Activated naive CD8-positive, alpha-beta T cell treated with anti-CD3 and anti-CD28 coated beads, Interleukin-2, amount 50 U/mL, for 24 hours (primary cell): ENCODE data around the gene ALS2CL.
A peak's percentile ranks its signal among the peaks of the same experiment; 100 is the strongest.
"Not testable (repeated sequence)": the region's sequence is repeated elsewhere in the genome, so short reads cannot be mapped to it uniquely, and the experiment has no call there.

Experiments
- ATAC-seq: fragments of 150-1000 bp; cut with Tn5 transposase; one replicate; pipeline ENCODE4 v1.10.0; 2021
- DNase-seq: peaks from one replicate; pipeline ENCODE4 v3.0.0; 2021
- H3K27ac Mint-ChIP-seq: one replicate; pipeline ENCODE4 v1.8.0; 2021; ENCODE audit warnings: mild to moderate bottlenecking, mixed read lengths
- H3K27me3 Mint-ChIP-seq: one replicate; pipeline ENCODE4 v1.8.0; 2021; ENCODE audit warnings: mixed read lengths
- H3K36me3 Mint-ChIP-seq: one replicate; pipeline ENCODE4 v1.8.0; 2021; ENCODE audit warnings: low read depth, mixed read lengths
- H3K4me1 Mint-ChIP-seq: one replicate; pipeline ENCODE4 v1.8.0; 2021; ENCODE audit warnings: mixed read lengths
- H3K4me3 Mint-ChIP-seq: one replicate; pipeline ENCODE4 v1.8.0; 2021; ENCODE audit warnings: mild to moderate bottlenecking, moderate library complexity, mixed read lengths
- H3K9me3 Mint-ChIP-seq: one replicate; pipeline ENCODE4 v1.8.0; 2021; ENCODE audit warnings: mixed read lengths

The ALS2CL gene

DNA sequence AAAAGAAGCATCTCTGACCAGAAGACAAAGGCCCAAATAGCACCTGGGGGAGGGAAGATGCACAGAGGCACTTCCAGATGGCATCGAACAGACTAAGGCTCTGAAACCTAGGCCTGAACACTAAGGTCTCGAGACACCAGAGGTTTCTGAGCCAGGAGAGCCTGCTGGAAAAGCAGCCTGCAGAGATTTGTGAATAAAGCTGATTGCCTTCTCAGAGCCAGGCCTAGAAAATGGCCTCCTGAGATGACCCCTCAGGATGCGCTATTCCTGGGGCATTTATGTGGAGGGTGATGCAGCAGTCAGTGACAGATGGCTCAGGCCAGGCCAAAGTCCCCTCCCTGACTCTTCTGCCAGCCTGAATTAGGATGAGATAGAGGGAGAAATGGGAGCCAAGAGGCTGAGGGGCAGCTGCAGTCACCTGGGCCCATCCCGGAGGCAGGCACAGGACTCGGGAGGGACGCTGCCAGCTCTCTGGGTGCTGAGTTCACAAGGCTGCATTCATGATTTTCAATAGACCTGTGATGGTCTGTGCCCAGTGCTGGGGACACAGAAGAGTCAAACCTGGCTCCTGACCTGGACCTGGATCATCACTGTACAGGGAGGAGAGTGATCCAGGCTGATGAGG, 17.3 kb upstream of the ALS2CL start:
- Mint-ChIP-seq H3K27me3 (no peaks in the 10 kb centered on the region), H3K9me3 (no peaks in the 10 kb centered on the region), H3K4me1 (no peaks in the 10 kb centered on the region), H3K4me3 (no peak overlapping the region), H3K27ac (no peak overlapping the region), H3K36me3 (no peaks in the 10 kb centered on the region)
- DNase-seq (no peak), ATAC-seq (no peak)

DNA sequence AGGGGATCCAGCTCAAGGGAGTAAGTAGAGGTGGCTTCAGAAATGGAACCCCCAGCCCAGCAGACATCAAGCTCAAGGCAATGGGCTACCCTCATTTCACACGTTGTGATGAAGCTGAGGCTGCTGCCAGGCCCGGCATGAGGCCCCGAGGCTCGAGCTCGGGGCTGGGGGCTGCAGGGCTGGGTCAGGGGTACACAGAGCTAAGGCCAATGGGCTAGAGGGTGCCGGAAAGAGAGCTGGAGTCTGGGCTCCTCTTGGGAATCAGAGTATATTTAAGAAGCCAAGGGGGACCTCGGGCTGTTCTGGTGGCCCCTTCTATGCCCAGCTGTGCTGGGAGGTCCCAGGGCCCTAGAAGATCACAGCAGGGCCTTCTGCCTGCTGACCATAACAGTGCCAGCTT, 16.8 kb upstream of the ALS2CL start:
- Mint-ChIP-seq H3K36me3 (no peaks in the 10 kb centered on the region), H3K27ac (no peak overlapping the region), H3K4me1 (no peaks in the 10 kb centered on the region), H3K9me3 (no peaks in the 10 kb centered on the region), H3K4me3 (no peak overlapping the region), H3K27me3 (no peaks in the 10 kb centered on the region)
- no peak for ATAC-seq
- DNase-seq, result no peak

DNA sequence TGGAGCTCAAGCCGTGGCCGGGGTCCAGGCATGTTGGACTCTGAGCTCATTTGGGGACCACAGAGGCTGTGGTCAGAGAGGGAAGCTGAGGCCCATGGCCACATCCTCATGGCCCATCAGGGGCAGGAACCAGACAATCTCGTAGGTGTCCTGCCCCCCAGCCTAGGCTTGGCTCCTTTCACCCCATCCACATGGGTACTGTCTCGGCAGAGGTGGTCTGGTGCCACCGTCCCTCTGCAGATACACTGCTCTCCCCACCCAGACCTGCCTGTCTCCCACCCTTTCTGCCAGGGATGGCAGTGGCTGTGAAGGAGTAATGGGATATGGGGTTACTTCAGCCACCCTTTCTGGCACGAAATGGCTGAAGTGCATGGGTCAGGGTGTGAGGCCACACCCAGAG, 16.2 kb upstream of the ALS2CL start:
- no peaks in the 10 kb centered on the region for H3K27me3 Mint-ChIP-seq
- no peaks in the 10 kb centered on the region for H3K36me3 Mint-ChIP-seq
- H3K9me3 Mint-ChIP-seq, result no peaks in the 10 kb centered on the region
- no peak overlapping the region for H3K4me3 Mint-ChIP-seq
- no peak overlapping the region for H3K27ac Mint-ChIP-seq
- H3K4me1 Mint-ChIP-seq, result no peaks in the 10 kb centered on the region
- DNase-seq (no peak), ATAC-seq (no peak)

DNA sequence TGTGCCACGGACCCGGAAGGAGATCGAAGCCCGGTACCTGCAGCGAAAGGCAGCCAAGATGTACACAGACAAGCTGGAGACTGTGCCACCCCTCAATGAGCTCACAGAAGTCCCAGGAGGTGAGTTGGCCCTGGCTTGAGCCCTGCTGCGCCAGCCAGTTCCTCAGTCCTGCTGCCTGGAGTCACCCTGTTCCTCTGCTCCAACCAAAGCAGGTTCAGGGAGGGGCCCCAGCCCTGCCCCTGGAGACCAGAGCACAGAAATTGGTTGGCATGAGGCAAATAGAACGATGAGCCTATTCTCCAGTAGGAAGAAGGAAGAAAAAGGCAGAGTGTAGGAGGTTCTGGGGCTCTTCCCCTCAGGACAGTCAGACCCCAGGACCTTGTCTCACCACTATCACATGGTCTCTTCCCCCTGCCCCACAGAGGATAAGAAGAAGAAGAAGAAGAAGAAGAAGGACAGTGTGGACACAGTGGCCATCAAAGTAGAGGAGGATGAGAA, 15.7 kb upstream of the ALS2CL start:
- no peaks in the 10 kb centered on the region for H3K4me1 Mint-ChIP-seq
- no peaks in the 10 kb centered on the region for H3K27me3 Mint-ChIP-seq
- no peaks in the 10 kb centered on the region for H3K36me3 Mint-ChIP-seq
- no peak overlapping the region for H3K27ac Mint-ChIP-seq
- ATAC-seq (no peak), DNase-seq (no peak)
- H3K4me3 Mint-ChIP-seq, result no peak overlapping the region
- no peaks in the 10 kb centered on the region for H3K9me3 Mint-ChIP-seq

DNA sequence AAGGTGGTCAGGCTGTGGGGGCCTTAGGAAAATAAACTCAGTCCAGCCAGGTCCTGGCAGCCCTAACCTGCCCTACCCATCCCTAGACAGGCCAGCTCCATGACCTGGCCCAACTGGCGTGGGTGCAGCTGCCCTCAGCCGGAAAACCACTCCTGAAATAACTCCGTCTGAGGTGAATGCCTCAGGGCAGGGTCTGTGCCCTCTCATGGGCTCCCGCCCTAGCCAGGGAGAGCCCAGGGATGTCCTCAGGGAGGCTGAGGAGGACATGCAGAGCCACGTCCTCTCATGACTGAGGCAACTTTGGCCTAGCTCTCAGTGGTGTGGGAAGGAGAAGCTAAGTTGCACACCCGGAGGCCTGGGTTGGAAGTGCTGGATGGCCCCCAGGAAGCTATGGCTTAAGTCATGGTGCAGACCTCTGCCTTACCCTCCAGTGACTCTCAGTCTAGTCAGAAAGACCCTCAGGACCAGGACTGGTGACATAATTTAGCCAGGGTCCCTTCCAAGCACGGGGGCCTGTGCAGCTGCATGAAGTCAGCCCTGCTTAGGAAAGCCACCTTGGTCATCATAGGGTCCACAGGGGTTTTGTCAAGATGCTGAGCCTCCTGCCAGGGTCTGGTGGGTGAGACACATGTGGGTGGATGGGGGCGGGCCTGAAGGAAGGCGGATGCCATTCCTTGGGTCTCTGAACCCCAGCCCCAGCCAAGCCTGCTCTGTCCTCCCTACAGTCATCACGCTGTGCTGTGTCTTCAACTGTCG, 15.1 kb upstream of the ALS2CL start:
- Mint-ChIP-seq H3K36me3 (no peaks in the 10 kb centered on the region), H3K27ac (no peak overlapping the region), H3K4me3 (no peak overlapping the region), H3K9me3 (no peaks in the 10 kb centered on the region), H3K27me3 (no peaks in the 10 kb centered on the region), H3K4me1 (no peaks in the 10 kb centered on the region)
- ATAC-seq (no peak), DNase-seq (no peak)

DNA sequence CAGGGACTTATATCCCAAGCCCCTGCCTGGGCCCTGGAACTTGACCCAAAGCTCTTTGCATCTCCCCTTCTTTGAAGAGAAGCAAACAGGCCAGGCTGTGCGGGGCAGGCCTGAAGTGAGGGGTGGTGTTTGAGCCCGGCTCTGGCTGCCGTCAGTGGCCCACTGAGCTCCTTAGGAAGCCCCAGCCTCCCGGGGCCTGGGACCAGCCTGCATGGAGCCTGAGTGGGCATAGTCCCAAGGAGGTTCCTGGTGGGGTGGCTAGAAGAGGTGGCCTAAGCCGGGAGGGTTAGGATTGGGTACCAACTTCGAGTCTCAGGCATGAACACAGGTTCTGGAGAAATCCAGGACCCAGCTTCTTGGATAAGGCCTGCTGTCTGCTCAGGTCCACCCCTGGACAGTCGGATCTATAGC, 14.1 kb upstream of the ALS2CL start:
- no peaks in the 10 kb centered on the region for H3K9me3 Mint-ChIP-seq
- H3K36me3 Mint-ChIP-seq, result no peaks in the 10 kb centered on the region
- no peaks in the 10 kb centered on the region for H3K27me3 Mint-ChIP-seq
- no peak overlapping the region for H3K4me3 Mint-ChIP-seq
- H3K4me1 Mint-ChIP-seq, result no peaks in the 10 kb centered on the region
- DNase-seq, result no peak
- no peak overlapping the region for H3K27ac Mint-ChIP-seq
- ATAC-seq, result no peak

DNA sequence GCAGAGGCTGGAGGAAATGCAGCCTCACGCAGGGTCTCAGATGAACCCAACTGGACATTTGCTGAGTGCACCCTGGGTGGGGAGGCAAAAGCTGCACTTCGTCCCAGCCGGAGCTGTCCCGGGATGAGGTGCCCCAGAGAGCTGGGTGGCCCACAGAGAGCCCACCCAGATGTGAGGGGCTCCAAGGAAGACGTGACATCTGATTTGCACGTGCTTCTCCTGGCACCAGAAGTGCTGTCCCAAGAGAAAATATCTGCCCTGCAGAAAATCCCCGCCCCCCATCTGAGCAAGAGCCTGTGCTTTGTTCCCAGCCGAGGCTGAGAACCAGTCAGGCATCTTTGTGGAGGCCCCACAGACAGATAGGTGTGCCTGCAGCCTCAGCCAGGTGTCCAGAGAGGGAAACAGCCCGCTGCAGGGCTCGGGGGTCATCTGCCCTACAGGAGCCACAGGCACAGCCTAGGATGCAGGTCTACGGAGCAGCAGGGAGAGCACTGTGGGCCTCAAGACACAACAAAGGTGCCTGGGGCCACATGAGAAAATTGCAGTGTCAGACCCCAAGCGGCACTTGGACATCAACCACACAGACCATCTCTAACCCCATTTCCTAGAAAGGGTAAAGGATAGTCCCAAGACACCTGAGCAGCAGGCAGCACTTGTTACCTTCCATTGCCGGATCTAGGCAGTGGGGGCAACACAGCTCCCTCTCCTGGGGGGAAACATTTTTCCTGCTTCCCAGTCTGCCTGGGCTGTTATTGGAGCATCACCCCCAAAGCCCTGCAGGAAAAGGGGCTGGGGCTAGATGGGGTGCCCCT, 13.5 kb upstream of the ALS2CL start:
- no peaks in the 10 kb centered on the region for H3K9me3 Mint-ChIP-seq
- ATAC-seq, result no peak
- no peak overlapping the region for H3K27ac Mint-ChIP-seq
- peaks cover 6% of the 10 kb centered on the region for H3K27me3 Mint-ChIP-seq
- H3K4me1 Mint-ChIP-seq, result no peaks in the 10 kb centered on the region
- H3K4me3 Mint-ChIP-seq, result no peak overlapping the region
- no peak for DNase-seq
- H3K36me3 Mint-ChIP-seq, result no peaks in the 10 kb centered on the region

DNA sequence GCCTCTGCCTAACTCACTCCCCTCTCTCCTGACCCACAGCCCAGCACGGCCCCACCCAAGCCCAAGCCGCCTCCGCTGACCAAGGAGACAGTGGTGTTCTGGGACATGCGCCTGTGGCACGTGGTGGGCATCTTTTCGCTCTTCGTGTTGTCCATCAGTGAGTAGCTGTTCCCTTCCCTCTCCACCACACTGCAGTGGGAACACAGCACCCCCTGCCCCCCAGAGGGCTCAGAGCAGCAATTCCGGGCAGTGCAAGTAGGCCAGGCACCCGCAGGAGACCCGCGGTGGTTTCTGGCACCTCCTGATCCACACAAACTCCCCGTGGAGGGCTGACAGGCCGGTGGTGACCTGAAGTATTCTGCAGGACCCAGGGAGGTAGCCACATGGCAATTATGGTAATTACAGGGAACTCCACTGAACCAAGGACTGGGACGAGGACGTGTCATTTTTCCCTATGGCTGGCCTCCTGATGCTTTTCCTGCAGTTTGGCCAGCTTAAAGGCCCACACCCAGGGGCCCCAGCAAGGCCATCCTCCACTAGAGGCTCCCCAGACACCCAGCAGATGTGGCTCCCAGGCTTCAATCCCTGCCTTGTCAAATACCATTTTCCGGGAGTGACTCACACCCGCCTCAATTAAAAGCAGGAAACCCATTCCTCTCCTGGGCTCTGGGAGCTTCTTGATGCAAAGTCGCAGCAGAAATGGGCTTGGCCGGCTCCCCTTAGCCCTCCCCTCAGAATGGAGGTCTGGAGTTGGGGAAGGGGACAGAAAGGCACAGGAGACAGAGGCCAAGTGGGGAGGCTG, 12.5 kb upstream of the ALS2CL start:
- Mint-ChIP-seq H3K4me3 (no peak overlapping the region), H3K4me1 (peaks cover 2% of the 10 kb centered on the region), H3K27ac (no peak overlapping the region), H3K9me3 (no peaks in the 10 kb centered on the region), H3K27me3 (peaks cover 11% of the 10 kb centered on the region), H3K36me3 (no peaks in the 10 kb centered on the region)
- ATAC-seq, result no peak
- DNase-seq, result no peak

DNA sequence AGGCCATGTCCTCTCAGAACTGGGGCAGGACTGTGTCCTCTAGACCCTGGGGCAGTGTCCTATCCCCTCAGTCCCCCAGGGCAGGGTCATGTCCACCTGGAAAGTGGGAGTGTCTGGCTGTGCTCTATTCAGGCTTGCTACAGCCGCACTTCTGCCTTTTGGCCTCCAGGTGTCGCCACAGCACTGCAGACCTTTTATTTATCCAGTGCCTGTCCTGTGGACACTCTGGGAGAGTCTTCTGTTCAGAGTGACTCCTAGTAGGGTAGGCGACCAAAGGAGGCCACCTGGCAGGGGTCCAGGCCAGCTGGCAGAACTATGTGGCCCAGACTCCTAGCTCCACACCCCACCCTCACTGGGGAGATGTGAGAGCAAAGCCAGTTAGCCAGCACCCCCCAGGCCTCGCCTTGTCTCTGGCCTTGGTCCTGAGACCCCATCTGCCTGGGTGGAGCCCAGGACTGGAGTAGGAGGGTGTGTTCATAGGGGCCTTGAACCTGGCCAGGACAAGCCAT, 11.6 kb upstream of the ALS2CL start:
- no peaks in the 10 kb centered on the region for H3K9me3 Mint-ChIP-seq
- H3K4me3 Mint-ChIP-seq, result no peak overlapping the region
- peak; percentile 66 for DNase-seq
- peak; percentile 72 for ATAC-seq
- H3K4me1 Mint-ChIP-seq, result peaks cover 2% of the 10 kb centered on the region
- no peaks in the 10 kb centered on the region for H3K36me3 Mint-ChIP-seq
- H3K27ac Mint-ChIP-seq, result no peak overlapping the region
- peaks cover 11% of the 10 kb centered on the region for H3K27me3 Mint-ChIP-seq

DNA sequence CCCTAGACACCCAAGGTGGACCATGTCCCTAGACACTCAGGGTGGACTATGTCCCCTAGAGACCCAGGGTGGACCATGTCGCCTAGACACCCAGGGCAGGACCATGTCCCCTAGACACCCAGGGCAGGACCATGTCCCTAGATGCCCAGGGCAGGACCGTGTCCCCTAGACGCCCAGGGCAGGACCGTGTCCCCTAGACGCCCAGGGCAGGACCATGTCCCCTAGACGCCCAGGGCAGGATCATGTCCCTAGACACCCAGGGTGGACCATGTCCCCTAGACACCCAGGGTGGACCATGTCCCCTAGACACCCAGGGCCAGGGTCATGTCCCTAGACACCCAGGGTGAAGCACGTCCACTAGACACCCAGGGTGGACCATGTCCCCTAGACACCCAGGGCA, 10.9 kb upstream of the ALS2CL start:
- H3K27ac Mint-ChIP-seq, H3K36me3 Mint-ChIP-seq, H3K4me3 Mint-ChIP-seq, DNase-seq, H3K9me3 Mint-ChIP-seq, H3K4me1 Mint-ChIP-seq, ATAC-seq: not testable (repeated sequence)
- H3K27me3 Mint-ChIP-seq, result peaks cover 11% of the 10 kb centered on the region

DNA sequence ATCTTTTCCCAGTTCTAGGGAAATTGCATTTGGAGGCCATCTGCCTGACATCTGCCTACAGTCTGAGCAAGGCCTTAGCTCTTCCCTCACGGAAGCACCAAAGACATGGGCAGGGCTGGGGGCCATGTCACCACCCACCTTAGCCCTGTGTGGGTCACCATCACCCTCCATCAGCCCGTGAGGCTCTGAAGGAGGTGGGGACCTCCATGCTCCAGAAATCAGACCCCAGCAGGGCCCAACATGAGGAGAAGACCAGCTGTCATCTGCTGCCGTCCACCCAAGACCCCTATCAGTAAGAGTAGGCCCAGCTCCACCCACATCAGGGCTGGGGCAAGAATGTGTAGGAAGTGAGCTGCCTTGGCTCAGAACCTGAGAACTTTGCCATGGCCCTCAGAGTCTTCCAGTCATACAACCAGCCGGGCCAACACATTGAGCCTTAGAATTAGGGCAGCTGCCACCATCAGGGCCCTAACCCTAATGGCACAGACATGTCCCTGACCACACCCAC, 9.6 kb upstream of the ALS2CL start:
- H3K36me3 Mint-ChIP-seq, result no peaks in the 10 kb centered on the region
- DNase-seq, result no peak
- H3K27ac Mint-ChIP-seq, result no peak overlapping the region

DNA sequence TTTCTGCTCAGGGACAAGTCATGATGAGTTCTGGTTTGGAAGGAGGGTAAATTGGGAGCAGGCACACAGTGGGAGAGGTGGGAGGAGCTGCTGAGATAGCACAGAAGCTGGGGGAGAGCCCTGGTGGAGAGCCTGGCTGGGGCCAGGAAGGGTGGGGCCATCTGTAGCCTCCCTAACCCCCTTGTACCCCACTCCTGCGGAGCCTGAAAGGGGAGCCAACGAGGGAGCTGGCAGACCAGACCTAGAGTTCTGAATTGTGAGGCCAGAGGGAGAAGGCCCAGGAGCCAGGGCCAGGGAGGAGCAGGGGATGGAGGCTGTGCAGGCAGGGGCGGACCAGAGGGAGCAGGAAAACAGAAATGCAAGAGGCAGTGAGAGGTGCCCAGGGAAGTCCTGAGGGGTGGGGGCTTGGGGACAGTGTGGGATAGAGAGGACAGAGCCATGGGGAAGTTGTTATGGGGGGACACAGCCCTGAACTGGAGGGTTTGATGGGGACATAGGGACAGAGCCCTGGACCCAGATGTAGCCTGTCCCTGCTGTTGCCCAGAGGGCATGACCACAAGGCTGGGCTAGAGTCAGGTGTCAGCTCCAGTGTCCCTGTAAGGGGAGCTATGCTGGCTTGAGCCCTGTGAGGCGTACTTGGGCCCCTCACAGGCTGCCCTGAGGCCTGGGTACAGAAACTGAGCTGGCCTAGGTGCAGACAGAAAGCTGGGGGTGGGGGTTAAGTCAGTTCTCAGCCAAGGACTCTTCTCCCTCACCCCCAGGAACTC, 8.9 kb upstream of the ALS2CL start:
- Mint-ChIP-seq H3K36me3 (no peaks in the 10 kb centered on the region), H3K27ac (no peak overlapping the region), H3K27me3 (peaks cover 11% of the 10 kb centered on the region), H3K4me1 (peaks cover 2% of the 10 kb centered on the region), H3K9me3 (no peaks in the 10 kb centered on the region), H3K4me3 (no peak overlapping the region)
- ATAC-seq (no peak), DNase-seq (no peak)

More for the DNA sequence above, 9.6 kb upstream of the ALS2CL start:
- H3K4me3 Mint-ChIP-seq, result no peak overlapping the region
- H3K9me3 Mint-ChIP-seq, result no peaks in the 10 kb centered on the region
- peaks cover 2% of the 10 kb centered on the region for H3K4me1 Mint-ChIP-seq
- H3K27me3 Mint-ChIP-seq, result peaks cover 11% of the 10 kb centered on the region
- ATAC-seq, result no peak

DNA sequence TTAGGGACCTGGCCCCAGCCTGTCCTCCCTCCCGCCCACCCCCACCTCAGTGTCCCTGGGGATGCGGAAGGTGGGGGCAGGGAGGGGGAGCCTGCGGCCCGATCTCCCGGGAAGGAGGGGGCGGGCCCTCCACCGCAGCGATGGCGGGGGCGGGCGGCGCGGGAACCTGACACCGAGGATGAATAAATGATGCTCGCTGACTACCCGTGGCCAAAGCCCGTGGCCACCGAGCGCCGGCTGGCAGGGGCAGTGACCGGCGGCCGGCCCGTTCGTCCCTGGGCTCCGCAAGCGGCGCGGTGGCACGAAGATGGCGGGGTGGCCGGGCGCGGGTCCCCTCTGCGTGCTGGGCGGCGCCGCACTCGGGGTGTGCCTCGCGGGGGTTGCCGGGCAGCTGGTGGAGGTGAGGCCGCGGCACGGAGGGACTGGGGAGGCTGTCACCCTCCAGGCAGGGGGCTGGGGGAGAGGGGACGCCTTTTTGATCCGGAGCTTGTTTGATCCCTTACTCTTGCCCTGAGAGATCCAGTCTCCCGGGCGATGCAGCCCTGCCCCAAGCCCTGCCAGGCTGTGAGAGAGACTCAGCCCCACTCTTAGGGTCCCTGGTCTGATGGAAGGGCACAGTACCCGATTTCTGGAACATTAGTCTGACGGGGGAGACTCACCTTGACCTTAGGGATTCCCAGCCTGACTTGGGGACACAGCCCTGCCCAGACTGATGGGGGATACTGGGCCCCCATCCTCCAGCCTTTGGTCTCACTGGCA, 7.9 kb upstream of the ALS2CL start, which contains the start of gene TMIE:
Gene TMIE (plus strand): TSS at position 212 of the 759 bp plus-strand sequence. CDS start 96 bp downstream, at position 308.
- Mint-ChIP-seq H3K36me3 (no peaks in the 10 kb centered on the region), H3K4me3 (no peak within 1 kb of the TSS)
- ATAC-seq, result no peak

More for the DNA sequence above, 7.9 kb upstream of the ALS2CL start, which contains the start of gene TMIE:
- H3K27me3 Mint-ChIP-seq, result peaks cover 11% of the 10 kb centered on the region
- H3K4me1 Mint-ChIP-seq, result peaks cover 2% of the 10 kb centered on the region
- no peak for DNase-seq
- H3K27ac Mint-ChIP-seq, result no peak within 1 kb of the TSS
- H3K9me3 Mint-ChIP-seq, result no peaks in the 10 kb centered on the region
